ENCODE results near the gene CKS2.

CKS2 gene

GRCh38 chr9:89304020-89304833, 6.8 kb upstream of the CKS2 start:
- no peak overlapping the region for H3K9ac ChIP-seq (ENCODE audit: low read length)
- no peak overlapping the region for H3K4me2 ChIP-seq (ENCODE audit: low read depth, low read length, poor library complexity, severe bottlenecking)
- H3K9me3 ChIP-seq (ENCODE audit: insufficient read depth, low read length): no peaks in the 10 kb centered on the region
- no peak overlapping the region for H3K4me3 ChIP-seq (ENCODE audit: insufficient read depth, low read length, poor library complexity, severe bottlenecking)
- H3K27ac ChIP-seq (ENCODE audit: low read depth, low read length): no peak overlapping the region
- TF ChIP-seq CTCF (IDR thresholded peaks at IDR 0.05; ENCODE audit: insufficient read depth, low read length, poor library complexity, severe bottlenecking): no peak
- no peak for TF ChIP-seq EZH2phosphoT487 (conservative IDR thresholded peaks at IDR 0.05; ENCODE audit: low read length)
- no peaks in the 10 kb centered on the region for H3K36me3 ChIP-seq (ENCODE audit: low read length)
- H3K79me2 ChIP-seq (ENCODE audit: insufficient read depth, low read length): no peaks in the 10 kb centered on the region
- H3F3A ChIP-seq (ENCODE audit: insufficient read depth): no peaks in the 10 kb centered on the region
- no peaks in the 10 kb centered on the region for H4K20me1 ChIP-seq (ENCODE audit: low read depth, low read length)
- no peaks in the 10 kb centered on the region for H3K9me2 ChIP-seq (replicated peaks; ENCODE audit: insufficient read depth, low read length)
- no peaks in the 10 kb centered on the region for H3K27me3 ChIP-seq (ENCODE audit: low read length)
- no peak overlapping the region for H2AFZ ChIP-seq (ENCODE audit: low read depth, low read length, severe bottlenecking)

- no peak overlapping the region for H2AFZ ChIP-seq (ENCODE audit: low read depth, low read length, severe bottlenecking)
- no peaks in the 10 kb centered on the region for H3K27me3 ChIP-seq (ENCODE audit: low read length)
- H3F3A ChIP-seq (ENCODE audit: insufficient read depth): no peaks in the 10 kb centered on the region
- no peaks in the 10 kb centered on the region for H3K9me2 ChIP-seq (replicated peaks; ENCODE audit: insufficient read depth, low read length)
- H3K9me3 ChIP-seq (ENCODE audit: insufficient read depth, low read length): no peaks in the 10 kb centered on the region
- TF ChIP-seq EZH2phosphoT487 (conservative IDR thresholded peaks at IDR 0.05; ENCODE audit: low read length): no peak
- no peak for TF ChIP-seq CTCF (IDR thresholded peaks at IDR 0.05; ENCODE audit: insufficient read depth, low read length, poor library complexity, severe bottlenecking)
- H4K20me1 ChIP-seq (ENCODE audit: low read depth, low read length): no peaks in the 10 kb centered on the region
- no peaks in the 10 kb centered on the region for H3K79me2 ChIP-seq (ENCODE audit: insufficient read depth, low read length)
- H3K4me2 ChIP-seq (ENCODE audit: low read depth, low read length, poor library complexity, severe bottlenecking): no peak overlapping the region
- H3K4me3 ChIP-seq (ENCODE audit: insufficient read depth, low read length, poor library complexity, severe bottlenecking): no peak overlapping the region
- no peaks in the 10 kb centered on the region for H3K36me3 ChIP-seq (ENCODE audit: low read length)
- H3K27ac ChIP-seq (ENCODE audit: low read depth, low read length): no peak overlapping the region
- H3K9ac ChIP-seq (ENCODE audit: low read length): no peak overlapping the region
Measured at GRCh38 chr9:89304834-89305188, 6.2 kb upstream of the CKS2 start.

- Histone ChIP-seq H3K9ac (ENCODE audit: low read length) (no peak overlapping the region), H3K27me3 (ENCODE audit: low read length) (no peaks in the 10 kb centered on the region), H3K9me3 (ENCODE audit: insufficient read depth, low read length) (no peaks in the 10 kb centered on the region), H3F3A (ENCODE audit: insufficient read depth) (no peaks in the 10 kb centered on the region), H3K79me2 (ENCODE audit: insufficient read depth, low read length) (no peaks in the 10 kb centered on the region), H4K20me1 (ENCODE audit: low read depth, low read length) (no peaks in the 10 kb centered on the region), H3K36me3 (ENCODE audit: low read length) (no peaks in the 10 kb centered on the region), H3K27ac (ENCODE audit: low read depth, low read length) (no peak overlapping the region), H3K9me2 (replicated peaks; ENCODE audit: insufficient read depth, low read length) (no peaks in the 10 kb centered on the region), H2AFZ (ENCODE audit: low read depth, low read length, severe bottlenecking) (no peak overlapping the region), H3K4me3 (ENCODE audit: insufficient read depth, low read length, poor library complexity, severe bottlenecking) (no peak overlapping the region), H3K4me2 (ENCODE audit: low read depth, low read length, poor library complexity, severe bottlenecking) (no peak overlapping the region)
- TF ChIP-seq EZH2phosphoT487 (conservative IDR thresholded peaks at IDR 0.05; ENCODE audit: low read length) (no peak), CTCF (IDR thresholded peaks at IDR 0.05; ENCODE audit: insufficient read depth, low read length, poor library complexity, severe bottlenecking) (no peak)
Measured at GRCh38 chr9:89305868-89306267, 5.1 kb upstream of the CKS2 start.

All from SU-DHL-6 (cell line).